Measurements from ENCODE around the gene KAZN.

Gene KAZN

GRCh38 chr1:14755518-14756252 is 157.2 kb downstream of the KAZN start:
- Histone ChIP-seq H3K4me1 (ENCODE audit: control insufficient read depth, insufficient read depth, low read length) (peaks cover 36% of the 10 kb centered on the region), H3K27ac (ENCODE audit: low read depth, low read length) (no peak overlapping the region; the same call in 1 of the 2 replicates), H3K9ac (ENCODE audit: low read length) (no peak overlapping the region), H3K36me3 (ENCODE audit: control insufficient read depth, insufficient read depth, low read length) (no peaks in the 10 kb centered on the region), H3K27me3 (ENCODE audit: control insufficient read depth, insufficient read depth, low read length) (no peaks in the 10 kb centered on the region), H3K9me3 (ENCODE audit: control insufficient read depth, insufficient read depth, low read depth, low read length) (peaks cover 12% of the 10 kb centered on the region), H3K4me3 (ENCODE audit: low read depth, low read length) (no peak overlapping the region)

GRCh38 chr1:14756589-14757285 is 158.3 kb downstream of the KAZN start:
- Histone ChIP-seq H3K27me3 (ENCODE audit: control insufficient read depth, insufficient read depth, low read length) (no peaks in the 10 kb centered on the region), H3K4me1 (ENCODE audit: control insufficient read depth, insufficient read depth, low read length) (peaks cover 42% of the 10 kb centered on the region), H3K9ac (ENCODE audit: low read length) (no peak overlapping the region), H3K9me3 (ENCODE audit: control insufficient read depth, insufficient read depth, low read depth, low read length) (peaks cover 12% of the 10 kb centered on the region), H3K27ac (ENCODE audit: low read depth, low read length) (no peak overlapping the region; the same call in 1 of the 2 replicates), H3K4me3 (ENCODE audit: low read depth, low read length) (no peak overlapping the region), H3K36me3 (ENCODE audit: control insufficient read depth, insufficient read depth, low read length) (no peaks in the 10 kb centered on the region)

GRCh38 chr1:14757286-14757625 is 158.8 kb downstream of the KAZN start:
- Histone ChIP-seq H3K9me3 (ENCODE audit: control insufficient read depth, insufficient read depth, low read depth, low read length) (peaks cover 12% of the 10 kb centered on the region), H3K4me1 (ENCODE audit: control insufficient read depth, insufficient read depth, low read length) (peaks cover 42% of the 10 kb centered on the region), H3K4me3 (ENCODE audit: low read depth, low read length) (no peak overlapping the region), H3K9ac (ENCODE audit: low read length) (no peak overlapping the region), H3K36me3 (ENCODE audit: control insufficient read depth, insufficient read depth, low read length) (no peaks in the 10 kb centered on the region), H3K27ac (ENCODE audit: low read depth, low read length) (no peak overlapping the region), H3K27me3 (ENCODE audit: control insufficient read depth, insufficient read depth, low read length) (no peaks in the 10 kb centered on the region)

- H3K27ac ChIP-seq (ENCODE audit: low read depth, low read length), result no peak overlapping the region
- H3K9me3 ChIP-seq (ENCODE audit: control insufficient read depth, insufficient read depth, low read depth, low read length), result no peaks in the 10 kb centered on the region
- H3K27me3 ChIP-seq (ENCODE audit: control insufficient read depth, insufficient read depth, low read length), result no peaks in the 10 kb centered on the region
- H3K4me1 ChIP-seq (ENCODE audit: control insufficient read depth, insufficient read depth, low read length), result peaks cover 48% of the 10 kb centered on the region
- no peak overlapping the region; the same call in 1 of the 2 replicates for H3K4me3 ChIP-seq (ENCODE audit: low read depth, low read length)
- no peak overlapping the region for H3K9ac ChIP-seq (ENCODE audit: low read length)
- no peaks in the 10 kb centered on the region for H3K36me3 ChIP-seq (ENCODE audit: control insufficient read depth, insufficient read depth, low read length)
Observed at GRCh38 chr1:14759042-14759818, 160.7 kb downstream of the KAZN start.

- Histone ChIP-seq H3K36me3 (ENCODE audit: control insufficient read depth, insufficient read depth, low read length) (no peaks in the 10 kb centered on the region), H3K27ac (ENCODE audit: low read depth, low read length) (no peak overlapping the region), H3K9me3 (ENCODE audit: control insufficient read depth, insufficient read depth, low read depth, low read length) (no peaks in the 10 kb centered on the region), H3K4me3 (ENCODE audit: low read depth, low read length) (no peak overlapping the region; the same call in 1 of the 2 replicates), H3K27me3 (ENCODE audit: control insufficient read depth, insufficient read depth, low read length) (no peaks in the 10 kb centered on the region), H3K4me1 (ENCODE audit: control insufficient read depth, insufficient read depth, low read length) (peaks cover 54% of the 10 kb centered on the region), H3K9ac (ENCODE audit: low read length) (no peak overlapping the region)
Observed at GRCh38 chr1:14759843-14760242, 161.4 kb downstream of the KAZN start.

GRCh38 chr1:14760780-14761179 is 162.3 kb downstream of the KAZN start:
- H3K9ac ChIP-seq (ENCODE audit: low read length), result no peak overlapping the region
- H3K36me3 ChIP-seq (ENCODE audit: control insufficient read depth, insufficient read depth, low read length), result no peaks in the 10 kb centered on the region
- H3K4me1 ChIP-seq (ENCODE audit: control insufficient read depth, insufficient read depth, low read length), result peaks cover 51% of the 10 kb centered on the region
- no peaks in the 10 kb centered on the region for H3K27me3 ChIP-seq (ENCODE audit: control insufficient read depth, insufficient read depth, low read length)
- H3K4me3 ChIP-seq (ENCODE audit: low read depth, low read length), result no peak overlapping the region
- no peak overlapping the region for H3K27ac ChIP-seq (ENCODE audit: low read depth, low read length)
- no peaks in the 10 kb centered on the region for H3K9me3 ChIP-seq (ENCODE audit: control insufficient read depth, insufficient read depth, low read depth, low read length)

GRCh38 chr1:14761291-14762153 is 163.0 kb downstream of the KAZN start:
- H3K36me3 ChIP-seq (ENCODE audit: control insufficient read depth, insufficient read depth, low read length), result no peaks in the 10 kb centered on the region
- no peaks in the 10 kb centered on the region for H3K9me3 ChIP-seq (ENCODE audit: control insufficient read depth, insufficient read depth, low read depth, low read length)
- peaks cover 45% of the 10 kb centered on the region for H3K4me1 ChIP-seq (ENCODE audit: control insufficient read depth, insufficient read depth, low read length)
- no peak overlapping the region for H3K9ac ChIP-seq (ENCODE audit: low read length)
- no peaks in the 10 kb centered on the region for H3K27me3 ChIP-seq (ENCODE audit: control insufficient read depth, insufficient read depth, low read length)
- H3K4me3 ChIP-seq (ENCODE audit: low read depth, low read length), result no peak overlapping the region
- H3K27ac ChIP-seq (ENCODE audit: low read depth, low read length), result no peak overlapping the region

GRCh38 chr1:14763977-14764376 is 165.5 kb downstream of the KAZN start:
- Histone ChIP-seq H3K27ac (ENCODE audit: low read depth, low read length) (no peak overlapping the region), H3K4me1 (ENCODE audit: control insufficient read depth, insufficient read depth, low read length) (peaks cover 58% of the 10 kb centered on the region)

GRCh38 chr1:14765773-14766172 is 167.3 kb downstream of the KAZN start:
- Histone ChIP-seq H3K4me3 (ENCODE audit: low read depth, low read length) (no peak overlapping the region), H3K27ac (ENCODE audit: low read depth, low read length) (no peak overlapping the region), H3K27me3 (ENCODE audit: control insufficient read depth, insufficient read depth, low read length) (no peaks in the 10 kb centered on the region), H3K36me3 (ENCODE audit: control insufficient read depth, insufficient read depth, low read length) (no peaks in the 10 kb centered on the region), H3K9ac (ENCODE audit: low read length) (no peak overlapping the region), H3K9me3 (ENCODE audit: control insufficient read depth, insufficient read depth, low read depth, low read length) (no peaks in the 10 kb centered on the region), H3K4me1 (ENCODE audit: control insufficient read depth, insufficient read depth, low read length) (peaks cover 47% of the 10 kb centered on the region)

More at GRCh38 chr1:14763977-14764376, 165.5 kb downstream of the KAZN start:
- Histone ChIP-seq H3K9me3 (ENCODE audit: control insufficient read depth, insufficient read depth, low read depth, low read length) (no peaks in the 10 kb centered on the region), H3K4me3 (ENCODE audit: low read depth, low read length) (no peak overlapping the region), H3K36me3 (ENCODE audit: control insufficient read depth, insufficient read depth, low read length) (no peaks in the 10 kb centered on the region), H3K27me3 (ENCODE audit: control insufficient read depth, insufficient read depth, low read length) (no peaks in the 10 kb centered on the region), H3K9ac (ENCODE audit: low read length) (no peak overlapping the region)

GRCh38 chr1:14767075-14767474 is 168.6 kb downstream of the KAZN start:
- Histone ChIP-seq H3K36me3 (ENCODE audit: control insufficient read depth, insufficient read depth, low read length) (no peaks in the 10 kb centered on the region), H3K27me3 (ENCODE audit: control insufficient read depth, insufficient read depth, low read length) (no peaks in the 10 kb centered on the region), H3K9me3 (ENCODE audit: control insufficient read depth, insufficient read depth, low read depth, low read length) (no peaks in the 10 kb centered on the region), H3K4me1 (ENCODE audit: control insufficient read depth, insufficient read depth, low read length) (peaks cover 43% of the 10 kb centered on the region), H3K27ac (ENCODE audit: low read depth, low read length) (no peak overlapping the region), H3K9ac (ENCODE audit: low read length) (no peak overlapping the region), H3K4me3 (ENCODE audit: low read depth, low read length) (no peak overlapping the region)
